ENCODE results near the gene MAGOH.

- TF ChIP-seq CTCF (conservative IDR thresholded peaks at IDR 0.05) (no peak), EZH2 (IDR thresholded peaks at IDR 0.05; ENCODE audit: low read depth) (no peak)
Measured at GRCh38 chr1:53210352-53210751, 28.0 kb downstream of the MAGOH start.
